Brain microvascular endothelial cell (primary cell): ENCODE data around the gene CLMP.

Experiments used
- DNase-seq: peaks from one replicate; pipeline ENCODE4 v3.0.0-alpha.2; 2020
- H3K27ac ChIP-seq: fragments of 250-450 bp; sonication (Bioruptor Pico); 2 replicates; pipeline ENCODE4 v1.5.1; 2020; ENCODE audit warnings: mild to moderate bottlenecking, moderate library complexity
- H3K27me3 ChIP-seq: fragments of 250-450 bp; sonication (Bioruptor Pico); replicated peaks from 2 replicates; pipeline ENCODE4 v1.5.1; 2020; ENCODE audit warnings: mild to moderate bottlenecking
- H3K36me3 ChIP-seq: fragments of 250-450 bp; sonication (Bioruptor Pico); replicated peaks from 2 replicates; pipeline ENCODE4 v1.5.1; 2020; ENCODE audit warnings: mild to moderate bottlenecking
- H3K4me3 ChIP-seq: 2 replicates; pipeline ENCODE4 v1.5.1; 2011; ENCODE audit warnings: low read depth, mild to moderate bottlenecking, control low read depth, low read length, moderate library complexity
- in situ Hi-C: cut with HindIII; loops from 2 replicates; pipeline ENCODE4 v1.10.0; 2017; ENCODE audit warnings: low sequenced_read_pairs, low pct_ligation_motif_present
- TF ChIP-seq, protein P1 (sequence below): IDR thresholded peaks from 2 replicates; pipeline ENCODE4 v1.5.1; 2011; ENCODE audit warnings: low read depth, mild to moderate bottlenecking, moderate library complexity, low read length, control low read depth, inconsistent platforms; ENCODE audit errors: missing control alignments

Gene CLMP

GRCh38 chr11:123065621-123066020 lies 129.4 kb downstream of the CLMP start:
- H3K4me3 ChIP-seq: no peak overlapping the region
- H3K27ac ChIP-seq: peak overlapping the region; percentile 16
- H3K36me3 ChIP-seq: peaks cover 8% of the 10 kb centered on the region
- TF ChIP-seq, protein P1, sequence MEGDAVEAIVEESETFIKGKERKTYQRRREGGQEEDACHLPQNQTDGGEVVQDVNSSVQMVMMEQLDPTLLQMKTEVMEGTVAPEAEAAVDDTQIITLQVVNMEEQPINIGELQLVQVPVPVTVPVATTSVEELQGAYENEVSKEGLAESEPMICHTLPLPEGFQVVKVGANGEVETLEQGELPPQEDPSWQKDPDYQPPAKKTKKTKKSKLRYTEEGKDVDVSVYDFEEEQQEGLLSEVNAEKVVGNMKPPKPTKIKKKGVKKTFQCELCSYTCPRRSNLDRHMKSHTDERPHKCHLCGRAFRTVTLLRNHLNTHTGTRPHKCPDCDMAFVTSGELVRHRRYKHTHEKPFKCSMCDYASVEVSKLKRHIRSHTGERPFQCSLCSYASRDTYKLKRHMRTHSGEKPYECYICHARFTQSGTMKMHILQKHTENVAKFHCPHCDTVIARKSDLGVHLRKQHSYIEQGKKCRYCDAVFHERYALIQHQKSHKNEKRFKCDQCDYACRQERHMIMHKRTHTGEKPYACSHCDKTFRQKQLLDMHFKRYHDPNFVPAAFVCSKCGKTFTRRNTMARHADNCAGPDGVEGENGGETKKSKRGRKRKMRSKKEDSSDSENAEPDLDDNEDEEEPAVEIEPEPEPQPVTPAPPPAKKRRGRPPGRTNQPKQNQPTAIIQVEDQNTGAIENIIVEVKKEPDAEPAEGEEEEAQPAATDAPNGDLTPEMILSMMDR: no peak
- in situ Hi-C loops: no loop called here
- no peak for DNase-seq
- H3K27me3 ChIP-seq: no peaks in the 10 kb centered on the region

GRCh38 chr11:123063826-123064657 lies 131.0 kb downstream of the CLMP start:
- TF ChIP-seq, protein P1: no peak
- Histone ChIP-seq H3K36me3 (peaks cover 24% of the 10 kb centered on the region), H3K27ac (peak overlapping the region; percentile 100), H3K27me3 (no peaks in the 10 kb centered on the region), H3K4me3 (peak overlapping the region; percentile 81)
- no peak for DNase-seq
- in situ Hi-C loops: no loop called here

- DNase-seq: peak; percentile 53
- no peaks in the 10 kb centered on the region for H3K27me3 ChIP-seq
- peak overlapping the region; percentile 100 for H3K27ac ChIP-seq
- in situ Hi-C loops: no loop called here
- TF ChIP-seq, protein P1: no peak
- peaks cover 33% of the 10 kb centered on the region for H3K36me3 ChIP-seq
- H3K4me3 ChIP-seq: peak overlapping the region; percentile 81
Observed at GRCh38 chr11:123062892-123063825, 131.9 kb downstream of the CLMP start.

- H3K27me3 ChIP-seq: no peaks in the 10 kb centered on the region
- peak overlapping the region; percentile 100 for H3K4me3 ChIP-seq
- in situ Hi-C loops: no loop called here
- DNase-seq: peak; percentile 100
- TF ChIP-seq, protein P1: no peak
- peaks cover 41% of the 10 kb centered on the region for H3K36me3 ChIP-seq
- peak overlapping the region; percentile 100 for H3K27ac ChIP-seq
Observed at GRCh38 chr11:123062158-123062891, 132.7 kb downstream of the CLMP start.

- in situ Hi-C loops: no loop called here
- H3K27me3 ChIP-seq: no peaks in the 10 kb centered on the region
- peak within 1 kb of the TSS; percentile 100 for H3K4me3 ChIP-seq
- peaks cover 49% of the 10 kb centered on the region for H3K36me3 ChIP-seq
- TF ChIP-seq, protein P1: no peak
- H3K27ac ChIP-seq: peak within 1 kb of the TSS; percentile 100
- peak; percentile 44 for DNase-seq
Observed at GRCh38 chr11:123061403-123062157, 133.5 kb downstream of the CLMP start, which contains the start of gene HSPA8. TSS of gene HSPA8 (minus strand) at chr11:123062136. CDS start at chr11:123061324, 812 bp downstream.
